HG03060 (cell line): ENCODE measurements around the gene RAD18.

Experiments
- ATAC-seq: cut with Tn5 transposase; IDR thresholded peaks from one replicate; pipeline ENCODE4 v1.9.1; 2021; ENCODE audit warnings: low read depth, moderate number of reproducible peaks; ENCODE audit not compliant: unreplicated experiment

Gene RAD18

GRCh38 chr3:8870134-8870533 lies 93.1 kb downstream of the RAD18 start:
- ATAC-seq, result no peak

DNA sequence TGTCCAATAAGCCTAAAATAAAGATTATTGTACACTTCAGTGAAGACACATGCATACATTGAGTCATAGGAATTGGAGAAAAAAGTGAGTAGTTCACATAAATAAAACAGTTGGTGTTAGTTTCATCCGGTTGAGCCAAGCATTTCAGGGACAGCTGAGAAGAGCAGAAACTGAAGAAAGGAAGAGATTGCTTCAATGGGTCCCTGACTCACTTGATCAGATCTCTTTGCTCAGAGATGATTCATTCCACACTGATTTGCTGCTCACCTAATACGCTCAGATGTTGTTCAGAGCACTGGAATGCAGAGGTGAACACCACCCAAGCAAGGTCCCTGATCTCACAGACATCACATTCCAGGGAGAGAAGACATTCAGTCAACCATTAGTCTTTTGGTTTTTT lies 93.7 kb downstream of the RAD18 start:
- no peak for ATAC-seq

- ATAC-seq, result no peak
Observed at GRCh38 chr3:8868996-8869395, 94.3 kb downstream of the RAD18 start.

GRCh38 chr3:8867646-8868045 lies 95.6 kb downstream of the RAD18 start:
- ATAC-seq, result no peak

DNA sequence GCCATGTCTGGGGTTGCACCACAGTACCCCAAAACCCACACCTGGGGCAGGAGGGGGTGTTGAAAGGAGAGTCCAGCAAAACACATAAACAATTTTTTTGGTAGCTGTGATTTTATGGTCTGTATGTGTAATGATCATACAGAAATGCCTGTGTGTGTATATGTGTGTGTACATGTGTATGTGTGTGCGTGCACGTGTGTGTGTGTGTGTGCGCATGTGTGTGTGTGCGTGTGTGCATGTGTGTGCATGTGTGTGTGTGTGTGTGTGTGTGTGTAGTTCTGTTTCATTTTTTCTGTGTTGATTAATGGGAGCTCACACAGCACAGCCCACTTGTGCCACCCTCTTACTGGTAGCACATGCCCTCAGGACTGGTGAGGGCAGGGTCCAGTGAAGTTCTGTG lies 97.6 kb downstream of the RAD18 start:
- ATAC-seq, result no peak

DNA sequence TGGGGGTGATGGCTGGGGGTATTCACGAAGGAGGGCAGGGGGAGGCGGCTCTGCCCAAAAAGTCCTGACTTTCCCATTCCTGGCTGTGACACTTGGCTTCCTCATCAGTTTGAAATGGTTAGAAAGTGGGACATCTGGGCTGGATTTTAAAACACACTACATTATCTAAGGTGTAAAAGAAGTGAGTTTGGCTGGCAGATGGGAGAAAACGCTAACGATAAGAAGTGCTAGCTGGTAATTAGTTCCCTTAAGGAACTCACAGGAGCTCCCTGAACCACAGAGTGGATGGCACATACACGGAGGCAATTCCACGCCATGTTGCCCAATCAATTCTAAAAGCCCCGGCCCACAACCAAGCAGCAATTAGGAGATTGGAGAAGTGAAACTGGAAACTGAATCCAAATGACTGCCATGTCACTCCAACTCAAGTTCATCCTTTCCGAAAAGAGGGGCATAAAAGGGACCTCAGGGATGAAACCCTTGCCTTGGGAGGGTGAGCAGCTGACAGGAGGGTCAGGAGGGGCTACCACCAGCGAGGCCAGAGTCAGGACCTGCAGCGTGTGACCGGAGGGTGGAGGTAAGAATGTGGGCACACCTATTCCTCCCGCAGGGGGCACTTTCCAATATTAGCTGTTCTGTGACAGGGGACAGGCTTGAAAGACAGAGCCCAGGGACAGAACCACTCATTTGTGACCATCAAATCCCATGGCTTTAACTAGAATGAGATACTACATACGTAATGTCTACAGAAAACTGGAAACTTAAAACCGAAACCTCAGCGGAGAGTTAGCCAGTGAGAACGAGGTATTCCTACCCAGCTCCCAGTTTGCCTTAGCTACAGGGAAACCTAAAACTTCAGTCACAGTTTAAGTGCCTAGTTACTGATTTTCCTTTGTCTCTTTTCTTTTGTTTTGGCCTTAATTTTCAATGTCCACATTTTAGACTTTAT lies 98.6 kb downstream of the RAD18 start:
- ATAC-seq, result no peak

GRCh38 chr3:8863891-8864290 lies 99.4 kb downstream of the RAD18 start:
- no peak for ATAC-seq

DNA sequence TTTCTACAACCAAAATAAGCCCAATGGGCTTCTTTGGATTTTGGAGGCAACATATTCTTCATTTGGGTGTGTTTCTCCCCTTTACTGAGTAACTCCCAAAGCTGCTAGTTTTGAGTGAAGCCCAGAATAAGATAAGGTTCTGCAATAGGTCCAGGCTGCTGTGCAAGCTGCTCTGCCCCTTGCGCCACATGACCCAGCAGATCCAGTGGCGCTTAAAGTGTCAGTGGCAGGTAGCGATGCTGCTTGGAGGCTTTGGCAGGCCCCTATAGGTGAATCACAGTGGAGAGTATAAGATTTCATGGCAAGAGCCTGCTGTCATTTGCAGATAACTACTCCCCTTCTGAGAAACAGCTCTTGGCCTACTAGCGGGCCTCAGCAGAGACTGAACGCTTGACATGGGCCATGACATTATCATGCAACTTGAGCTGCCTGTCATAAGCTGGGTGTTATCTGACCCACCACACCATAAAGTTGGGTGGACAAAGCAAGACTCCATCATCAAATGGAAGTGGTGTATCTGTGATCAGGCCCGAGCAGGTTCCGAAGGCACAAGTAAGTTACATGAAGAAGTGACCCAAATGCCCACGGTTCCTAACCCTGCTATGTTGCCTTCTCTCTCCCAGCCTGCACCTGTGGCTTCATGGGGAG lies 105.4 kb downstream of the RAD18 start:
- no peak for ATAC-seq

- no peak for ATAC-seq
Observed at GRCh38 chr3:8856721-8857120, 106.6 kb downstream of the RAD18 start.

- no peak for ATAC-seq
Observed at GRCh38 chr3:8856071-8856470, 107.2 kb downstream of the RAD18 start.

DNA sequence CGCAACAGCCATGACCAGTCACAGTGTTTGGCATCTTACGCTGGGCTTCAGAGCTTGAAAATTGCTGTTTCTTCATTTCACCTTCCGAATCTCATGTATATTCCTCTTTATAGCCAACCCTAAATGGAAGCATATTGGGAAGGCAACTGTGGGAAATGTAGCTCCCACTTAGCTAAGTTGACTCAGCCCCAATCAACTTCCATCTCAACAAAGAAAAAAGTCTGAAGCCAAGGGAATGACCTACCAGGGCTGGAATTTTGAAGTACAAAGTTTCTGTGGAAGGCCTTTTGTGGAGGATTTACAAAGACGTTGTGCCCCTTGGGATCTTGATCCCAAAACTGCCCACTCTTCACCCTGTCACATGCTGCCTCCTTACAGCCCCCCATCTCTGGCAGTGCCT lies 108.6 kb downstream of the RAD18 start:
- no peak for ATAC-seq

DNA sequence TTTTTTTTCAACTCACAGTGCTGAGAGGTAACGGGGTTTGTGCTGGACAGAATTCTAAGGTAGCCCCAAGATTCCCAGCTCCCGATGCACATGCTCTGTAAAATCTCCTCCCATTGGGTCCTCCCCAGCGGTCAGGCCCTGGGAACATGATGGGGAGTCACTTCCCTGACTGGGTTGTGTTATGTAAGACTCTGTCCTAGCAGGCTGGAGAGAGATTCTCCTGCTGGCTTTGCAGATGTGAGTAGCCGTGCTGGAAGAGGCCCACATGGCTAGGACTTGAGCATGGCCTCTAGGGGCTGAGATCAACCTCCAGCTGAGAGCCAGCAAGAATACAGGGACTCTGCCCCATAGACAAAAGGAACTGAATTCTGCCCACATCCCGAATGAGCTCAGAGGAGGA lies 110.2 kb downstream of the RAD18 start:
- no peak for ATAC-seq

GRCh38 chr3:8852511-8852910 lies 110.8 kb downstream of the RAD18 start:
- ATAC-seq, result no peak

- ATAC-seq, result no peak
Observed at GRCh38 chr3:8851703-8852102, 111.6 kb downstream of the RAD18 start.

DNA sequence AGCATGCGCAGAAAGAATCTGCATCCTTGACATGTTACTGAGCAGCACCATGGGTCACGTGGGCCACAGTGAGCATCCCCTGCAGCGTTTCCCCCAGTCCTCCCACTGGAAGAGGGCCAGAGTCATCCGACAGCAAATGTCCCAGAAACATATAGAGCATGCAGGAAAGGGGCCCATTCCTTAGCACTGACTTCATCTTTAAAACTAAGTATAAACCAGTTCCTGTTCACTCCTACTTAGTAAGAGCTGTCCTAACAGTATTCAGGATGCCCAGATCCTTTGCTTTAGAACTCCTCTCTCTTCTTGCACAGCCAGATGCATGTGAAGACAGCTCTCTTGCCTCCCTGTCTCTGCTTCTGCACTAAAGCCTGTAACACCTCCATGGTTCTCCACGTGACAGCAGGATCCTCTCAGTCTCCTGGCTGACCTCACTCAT lies 114.6 kb downstream of the RAD18 start:
- no peak for ATAC-seq

- ATAC-seq, result no peak
Observed at GRCh38 chr3:8847317-8847716, 116.0 kb downstream of the RAD18 start.

DNA sequence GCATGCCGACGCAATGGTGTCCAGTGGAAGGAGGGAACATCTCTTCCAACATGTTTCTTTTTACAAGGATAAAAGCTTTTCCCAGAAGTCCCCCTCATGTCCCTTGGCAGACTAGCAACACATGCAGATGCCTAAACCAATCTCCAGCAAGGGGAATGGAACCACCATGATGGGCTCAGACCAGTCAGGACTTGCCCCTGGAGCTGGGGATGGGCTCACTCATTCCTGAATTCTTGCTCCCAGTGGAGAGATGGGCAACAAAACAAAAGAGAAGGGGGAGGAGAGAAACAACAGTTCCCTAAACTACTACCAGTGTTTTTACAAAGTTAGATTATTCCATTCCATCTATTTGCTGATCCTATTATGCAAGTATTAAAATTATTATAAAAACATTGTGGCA lies 117.1 kb downstream of the RAD18 start:
- no peak for ATAC-seq

DNA sequence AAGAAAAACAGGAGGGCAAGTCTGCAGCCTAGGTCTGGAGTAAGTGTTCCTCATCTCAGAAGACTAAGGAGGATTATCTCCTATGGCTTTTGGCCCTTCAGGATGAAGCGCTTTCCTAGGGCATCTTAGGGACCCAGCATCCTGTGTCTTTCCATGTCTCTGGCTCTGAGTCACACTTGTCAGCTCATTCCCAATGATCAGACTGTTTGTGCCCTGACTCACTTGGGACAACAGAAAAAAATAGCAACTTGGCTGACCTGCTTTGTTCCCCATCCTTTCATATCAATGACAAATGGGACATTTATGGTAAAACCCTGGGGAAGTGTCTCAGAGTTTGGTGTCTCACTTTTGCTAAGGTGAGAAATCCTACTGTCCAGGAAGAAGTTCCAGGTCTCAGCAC lies 117.6 kb downstream of the RAD18 start:
- no peak for ATAC-seq

DNA sequence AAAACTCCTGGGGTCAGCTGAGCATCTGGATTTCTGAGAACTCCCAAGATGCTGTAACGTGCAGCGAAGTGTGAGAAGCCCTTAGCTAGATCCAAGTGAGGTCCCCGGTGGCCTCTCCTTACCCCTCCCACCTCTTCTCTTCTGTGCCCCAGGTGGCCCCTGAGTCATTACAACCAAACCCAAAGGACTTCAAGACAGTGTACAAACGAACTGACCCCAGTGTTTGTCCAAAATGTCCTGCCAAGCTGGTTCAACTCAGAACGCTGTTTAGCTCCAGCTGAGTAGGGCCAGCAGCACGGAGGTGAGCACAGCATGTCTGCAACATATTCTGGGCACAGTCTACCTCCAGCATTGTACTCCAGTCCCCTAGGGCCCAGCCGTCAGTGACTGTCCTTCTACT lies 119.9 kb downstream of the RAD18 start:
- no peak for ATAC-seq

DNA sequence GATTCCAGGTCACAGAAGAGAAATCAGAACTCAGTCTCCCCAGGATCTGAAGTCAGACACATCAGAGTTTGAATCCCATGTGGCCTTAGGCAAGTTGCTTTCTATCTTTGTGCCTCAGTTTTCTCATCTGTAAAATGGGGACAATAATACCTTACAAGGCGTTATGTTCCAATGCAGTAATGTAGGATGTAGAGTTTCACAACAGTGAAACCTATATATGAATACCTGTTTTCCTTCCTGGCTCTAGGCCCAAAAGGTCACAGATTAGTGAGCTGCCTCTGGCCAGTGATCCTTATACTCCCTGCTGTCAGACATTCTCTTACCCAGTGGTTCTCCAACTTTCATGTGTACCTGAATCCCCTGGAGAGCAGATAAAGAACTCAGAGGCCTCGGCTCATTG lies 121.0 kb downstream of the RAD18 start:
- no peak for ATAC-seq

DNA sequence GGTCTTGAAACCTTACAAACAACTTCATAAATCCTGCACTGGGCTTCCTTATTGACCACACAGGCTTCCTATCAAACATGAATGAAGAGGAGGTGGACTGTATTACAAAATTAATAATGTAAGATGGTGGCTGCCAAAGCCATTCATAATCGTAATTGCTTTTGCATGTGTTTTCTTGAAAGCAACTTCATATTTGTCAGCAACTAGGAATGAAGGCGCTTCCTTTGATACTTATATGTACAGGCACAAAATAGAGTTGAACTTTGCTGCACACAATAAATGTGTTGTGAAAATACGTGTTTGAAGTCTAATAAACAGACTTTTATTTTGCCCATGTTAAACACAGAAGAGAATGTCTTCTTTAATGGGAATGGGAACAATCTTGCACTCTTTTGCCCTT lies 121.8 kb downstream of the RAD18 start:
- ATAC-seq, result no peak

DNA sequence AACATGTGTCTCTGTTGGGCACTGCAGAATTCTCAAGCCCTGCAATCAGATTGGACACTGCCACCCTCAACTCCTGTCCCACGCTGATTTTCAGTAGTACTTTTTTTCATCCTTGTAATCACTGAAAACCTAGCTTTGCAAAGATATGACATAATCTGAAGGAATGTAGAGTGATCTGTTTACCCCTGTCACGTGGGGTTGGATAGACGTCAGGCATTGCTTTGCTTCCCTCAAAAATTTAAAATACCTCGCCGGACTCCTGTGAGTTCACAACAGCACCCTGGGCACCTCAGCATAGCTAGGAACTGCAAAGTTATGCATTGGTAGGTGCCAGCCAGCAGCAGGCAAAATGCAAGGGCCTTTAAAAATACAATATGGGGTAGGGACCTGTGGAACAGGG lies 122.7 kb downstream of the RAD18 start:
- ATAC-seq, result no peak
